ENCODE measurements around the gene HRAS.
A peak's percentile ranks its signal among the peaks of the same experiment; 100 is the strongest.

GRCh38 chr11:504053-504993 lies 31.1 kb downstream of the HRAS start:
- no peak for TF ChIP-seq CTCF (IDR thresholded peaks at IDR 0.05)
- peak; percentile 56 to 70 for TF ChIP-seq POLR2AphosphoS5 (IDR thresholded peaks at IDR 0.05; ENCODE audit: insufficient read depth in 1 of 2, low read depth in 1 of 2)
